ENCODE results near the gene DISC1. TPM values are rescaled to one million over a fixed set of nuclear protein-coding genes. Genes with fewer than 3 reads are reported as not detected.
A peak's percentile ranks its signal among the peaks of the same experiment; 100 is the strongest.

The DISC1 gene
- total RNA-seq, 2 experiments from 2014 or later = 17.5 to 18.0 TPM

GRCh38 chr1:231926340-231926739, 299.8 kb downstream of the DISC1 start:
- Mint-ChIP-seq H3K9me3 (no peaks in the 10 kb centered on the region), H3K4me1 (peaks cover 4% of the 10 kb centered on the region), H3K27ac (no peak overlapping the region), H3K27me3 (peaks cover 5% of the 10 kb centered on the region), H3K4me3 (no peak overlapping the region), H3K36me3 (ENCODE audit: low read depth) (no peaks in the 10 kb centered on the region)
- CTCF ChIA-PET = no interaction called here
- POLR2A ChIA-PET = no interaction called here
- no peak for DNase-seq

- H3K9me3 Mint-ChIP-seq = peaks cover 3% of the 10 kb centered on the region
- ChIA-PET CTCF (no interaction called here), POLR2A (no interaction called here)
- peaks cover 4% of the 10 kb centered on the region for H3K4me1 Mint-ChIP-seq
- peaks cover 5% of the 10 kb centered on the region for H3K27me3 Mint-ChIP-seq
- H3K36me3 Mint-ChIP-seq (ENCODE audit: low read depth) = no peaks in the 10 kb centered on the region
- DNase-seq = no peak
- H3K4me3 Mint-ChIP-seq = no peak overlapping the region
- H3K27ac Mint-ChIP-seq = no peak overlapping the region
Observed at GRCh38 chr1:231926933-231927332, 300.3 kb downstream of the DISC1 start.

GRCh38 chr1:231927431-231927830, 300.8 kb downstream of the DISC1 start:
- Mint-ChIP-seq H3K27ac (no peak overlapping the region), H3K4me3 (no peak overlapping the region), H3K27me3 (peaks cover 4% of the 10 kb centered on the region), H3K4me1 (peaks cover 4% of the 10 kb centered on the region), H3K9me3 (peaks cover 5% of the 10 kb centered on the region), H3K36me3 (ENCODE audit: low read depth) (peaks cover 2% of the 10 kb centered on the region)
- no peak for DNase-seq
- CTCF ChIA-PET = no interaction called here
- POLR2A ChIA-PET = no interaction called here

- Mint-ChIP-seq H3K27ac (no peak overlapping the region), H3K9me3 (peaks cover 9% of the 10 kb centered on the region), H3K36me3 (ENCODE audit: low read depth) (peaks cover 5% of the 10 kb centered on the region), H3K27me3 (peaks cover 2% of the 10 kb centered on the region), H3K4me1 (peaks cover 2% of the 10 kb centered on the region), H3K4me3 (no peak overlapping the region)
- no peak for DNase-seq
- POLR2A ChIA-PET = no interaction called here
- CTCF ChIA-PET = interaction anchor here (1.4 kb wide), 1 partner anchor 15 kb away, joined by 3 read pairs; no protein-coding TSS in a partner anchor
Observed at GRCh38 chr1:231929311-231929710, 302.7 kb downstream of the DISC1 start.

GRCh38 chr1:231930257-231930947, 303.8 kb downstream of the DISC1 start:
- ChIA-PET POLR2A (no interaction called here), CTCF (interaction anchor here (1.1 to 4.0 kb wide), 5 partner anchors 11 to 64 kb away, joined by 3 to 38 read pairs (median 7); no protein-coding TSS in a partner anchor)
- Mint-ChIP-seq H3K9me3 (peaks cover 9% of the 10 kb centered on the region), H3K4me1 (peaks cover 1% of the 10 kb centered on the region), H3K36me3 (ENCODE audit: low read depth) (peaks cover 5% of the 10 kb centered on the region), H3K27ac (no peak overlapping the region), H3K4me3 (no peak overlapping the region), H3K27me3 (peaks cover 2% of the 10 kb centered on the region)
- DNase-seq = no peak

- Mint-ChIP-seq H3K27ac (no peak overlapping the region), H3K9me3 (peaks cover 9% of the 10 kb centered on the region), H3K4me1 (no peaks in the 10 kb centered on the region), H3K27me3 (peaks cover 2% of the 10 kb centered on the region), H3K4me3 (no peak overlapping the region), H3K36me3 (ENCODE audit: low read depth) (peaks cover 5% of the 10 kb centered on the region)
- no peak for DNase-seq
- POLR2A ChIA-PET = interaction anchor here (0.6 kb wide), 1 partner anchor 9 kb away, joined by 3 read pairs; no protein-coding TSS in a partner anchor
- CTCF ChIA-PET = interaction anchor here (0.6 to 4.0 kb wide), 13 partner anchors 12 to 122 kb away, joined by 3 to 38 read pairs (median 6); no protein-coding TSS in a partner anchor
Observed at GRCh38 chr1:231931146-231931545, 304.6 kb downstream of the DISC1 start.

- Mint-ChIP-seq H3K27ac (no peak overlapping the region), H3K36me3 (ENCODE audit: low read depth) (peaks cover 5% of the 10 kb centered on the region), H3K27me3 (peaks cover 2% of the 10 kb centered on the region), H3K4me1 (no peaks in the 10 kb centered on the region), H3K9me3 (peaks cover 9% of the 10 kb centered on the region), H3K4me3 (no peak overlapping the region)
- DNase-seq = peak; percentile 49
- POLR2A ChIA-PET = interaction anchor here (0.6 to 1.6 kb wide), 2 partner anchors 10 to 12 kb away, joined by 3 to 4 read pairs; no protein-coding TSS in a partner anchor
- CTCF ChIA-PET = interaction anchor here (0.6 to 4.0 kb wide), 18 partner anchors 9 to 121 kb away, joined by 3 to 38 read pairs (median 4); no protein-coding TSS in a partner anchor
Observed at GRCh38 chr1:231931846-231932454, 305.4 kb downstream of the DISC1 start.

- Mint-ChIP-seq H3K4me1 (no peaks in the 10 kb centered on the region), H3K4me3 (no peak overlapping the region), H3K9me3 (peaks cover 9% of the 10 kb centered on the region), H3K27ac (no peak overlapping the region), H3K36me3 (ENCODE audit: low read depth) (peaks cover 5% of the 10 kb centered on the region), H3K27me3 (peaks cover 2% of the 10 kb centered on the region)
- no peak for DNase-seq
- ChIA-PET POLR2A (no interaction called here), CTCF (interaction anchor here (0.9 to 4.0 kb wide), 2 partner anchors 66 to 68 kb away, joined by 3 to 38 read pairs; no protein-coding TSS in a partner anchor)
Observed at GRCh38 chr1:231933711-231934626, 307.4 kb downstream of the DISC1 start.

GRCh38 chr1:231934797-231935196, 308.2 kb downstream of the DISC1 start:
- no peak overlapping the region for H3K4me3 Mint-ChIP-seq
- peaks cover 5% of the 10 kb centered on the region for H3K36me3 Mint-ChIP-seq (ENCODE audit: low read depth)
- POLR2A ChIA-PET = no interaction called here
- CTCF ChIA-PET = interaction anchor here (0.9 kb wide), 1 partner anchor 67 kb away, joined by 3 read pairs; no protein-coding TSS in a partner anchor
- no peaks in the 10 kb centered on the region for H3K4me1 Mint-ChIP-seq
- no peak for DNase-seq
- H3K27me3 Mint-ChIP-seq = no peaks in the 10 kb centered on the region
- H3K27ac Mint-ChIP-seq = no peak overlapping the region
- H3K9me3 Mint-ChIP-seq = peaks cover 9% of the 10 kb centered on the region

GRCh38 chr1:231935856-231936255, 309.3 kb downstream of the DISC1 start:
- no peak for DNase-seq
- Mint-ChIP-seq H3K4me1 (no peaks in the 10 kb centered on the region), H3K27me3 (no peaks in the 10 kb centered on the region), H3K27ac (no peak overlapping the region), H3K4me3 (no peak overlapping the region), H3K36me3 (ENCODE audit: low read depth) (peaks cover 5% of the 10 kb centered on the region), H3K9me3 (peaks cover 9% of the 10 kb centered on the region)
- ChIA-PET POLR2A (no interaction called here), CTCF (no interaction called here)

- CTCF ChIA-PET = no interaction called here
- Mint-ChIP-seq H3K9me3 (peaks cover 6% of the 10 kb centered on the region), H3K36me3 (ENCODE audit: low read depth) (peaks cover 5% of the 10 kb centered on the region), H3K4me3 (no peak overlapping the region), H3K27ac (no peak overlapping the region), H3K4me1 (no peaks in the 10 kb centered on the region), H3K27me3 (no peaks in the 10 kb centered on the region)
- DNase-seq = no peak
- POLR2A ChIA-PET = no interaction called here
Observed at GRCh38 chr1:231936983-231937775, 310.6 kb downstream of the DISC1 start.

GRCh38 chr1:231938211-231938610, 311.6 kb downstream of the DISC1 start:
- H3K9me3 Mint-ChIP-seq = no peaks in the 10 kb centered on the region
- no peaks in the 10 kb centered on the region for H3K4me1 Mint-ChIP-seq
- POLR2A ChIA-PET = no interaction called here
- no peak overlapping the region for H3K4me3 Mint-ChIP-seq
- H3K27me3 Mint-ChIP-seq = no peaks in the 10 kb centered on the region
- no peak for DNase-seq
- no peak overlapping the region for H3K27ac Mint-ChIP-seq
- H3K36me3 Mint-ChIP-seq (ENCODE audit: low read depth) = no peaks in the 10 kb centered on the region
- CTCF ChIA-PET = no interaction called here

All from activated CD4-positive, alpha-beta memory T cell treated with anti-CD3 and anti-CD28 coated beads, Interleukin-2, amount 10 ng/mL, durations not matched to agents 7 days and 5 days (primary cell).